ENCODE results near the gene RFX8.
"Not testable (repeated sequence)": the region's sequence is repeated elsewhere in the genome, so short reads cannot be mapped to it uniquely, and the experiment has no call there.

Gene RFX8

GRCh38 chr2:101438555-101438954, 36.4 kb downstream of the RFX8 start:
- DNase-seq = not testable (repeated sequence)

GRCh38 chr2:101435001-101435862, 39.7 kb downstream of the RFX8 start:
- DNase-seq = no peak

GRCh38 chr2:101433465-101433864, 41.4 kb downstream of the RFX8 start:
- no peak for DNase-seq

- DNase-seq = no peak
These were observed 42.3 kb downstream of the RFX8 start for GRCh38 chr2:101432411-101433181.

- no peak for DNase-seq
These were observed 43.4 kb downstream of the RFX8 start for GRCh38 chr2:101431486-101431885.

GRCh38 chr2:101430156-101430555, 44.8 kb downstream of the RFX8 start:
- no peak for DNase-seq

GRCh38 chr2:101429453-101429852, 45.5 kb downstream of the RFX8 start:
- DNase-seq = no peak

GRCh38 chr2:101428422-101429176, 46.3 kb downstream of the RFX8 start:
- DNase-seq = no peak

- no peak for DNase-seq
These were observed 47.2 kb downstream of the RFX8 start for GRCh38 chr2:101427743-101428142.

GRCh38 chr2:101427240-101427639, 47.7 kb downstream of the RFX8 start:
- DNase-seq = no peak

GRCh38 chr2:101426822-101427221, 48.1 kb downstream of the RFX8 start:
- DNase-seq = no peak

GRCh38 chr2:101420623-101421022, 54.3 kb downstream of the RFX8 start:
- DNase-seq = no peak

- DNase-seq = peak; percentile 72
These were observed 55.7 kb downstream of the RFX8 start for GRCh38 chr2:101419096-101419663.

GRCh38 chr2:101418460-101419095, 56.3 kb downstream of the RFX8 start:
- DNase-seq = no peak

GRCh38 chr2:101416609-101417008, 58.3 kb downstream of the RFX8 start:
- no peak for DNase-seq

GRCh38 chr2:101415884-101416283, 59.0 kb downstream of the RFX8 start:
- DNase-seq = no peak

GRCh38 chr2:101415220-101415619, 59.7 kb downstream of the RFX8 start:
- DNase-seq = no peak

GRCh38 chr2:101412092-101412694, 62.7 kb downstream of the RFX8 start:
- no peak for DNase-seq

- no peak for DNase-seq
These were observed 64.2 kb downstream of the RFX8 start for GRCh38 chr2:101410746-101411145.

- no peak for DNase-seq
These were observed 64.8 kb downstream of the RFX8 start for GRCh38 chr2:101410114-101410513.

GRCh38 chr2:101409699-101410098, 65.2 kb downstream of the RFX8 start:
- no peak for DNase-seq

GRCh38 chr2:101408925-101409324, 66.0 kb downstream of the RFX8 start:
- DNase-seq = no peak

Measured in kidney glomerular epithelial cell (primary cell).